ENCODE data around the gene TAP1. TPM values are rescaled to one million over a fixed set of nuclear protein-coding genes. Genes with fewer than 3 reads are reported as not detected.
A peak's percentile ranks its signal among the peaks of the same experiment; 100 is the strongest.

TAP1 gene
- total RNA-seq, 2 experiments from 2014 or later = 245 to 258 TPM

DNA sequence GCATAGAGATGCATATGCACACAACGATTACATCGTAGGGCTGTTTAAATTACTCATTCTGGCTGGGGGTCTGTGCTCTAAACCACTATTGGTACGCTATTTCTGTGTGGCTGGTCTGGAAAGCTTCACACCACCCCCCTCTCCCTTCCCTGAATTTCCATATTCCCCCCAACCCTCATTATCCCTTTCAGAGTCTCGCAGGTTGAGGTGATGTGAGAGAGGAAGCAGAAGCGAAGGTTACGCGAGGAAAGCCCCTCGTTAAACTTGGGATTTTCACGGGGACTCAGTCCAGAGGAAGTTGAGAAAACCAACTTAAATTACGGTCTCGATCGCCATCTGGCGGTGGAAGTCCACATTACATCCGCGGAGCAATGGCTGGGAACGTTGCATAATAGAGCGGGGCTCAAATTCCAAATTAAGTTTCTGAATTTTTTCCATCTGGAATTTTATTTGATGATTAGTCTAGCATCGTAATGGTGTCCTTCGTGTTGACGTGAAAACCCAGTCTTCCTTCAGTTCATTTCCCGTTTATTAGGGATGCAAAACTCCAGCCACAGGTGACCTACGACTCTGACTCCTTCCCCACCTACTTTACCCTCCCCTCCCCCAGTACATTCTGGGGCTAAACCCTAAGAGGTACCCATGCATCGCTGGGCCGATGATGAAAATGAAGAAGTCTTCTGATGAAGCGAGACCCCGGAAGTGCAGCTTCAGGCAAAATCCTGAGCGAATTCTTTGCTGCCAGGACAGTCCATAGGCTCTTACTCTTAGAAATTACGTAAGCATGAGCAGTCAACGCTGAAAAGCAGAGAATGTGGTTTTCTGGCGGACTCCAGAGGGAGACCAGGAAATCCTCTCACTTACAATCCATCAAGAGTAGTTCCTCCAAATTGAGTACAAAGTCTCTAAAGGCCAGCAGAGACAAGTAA, 56.4 kb downstream of the TAP1 start:
- intact Hi-C loops (cut with micrococcal nuclease) = loop anchor here (1.0 to 10.0 kb wide), 2 partner anchors 384 to 552 kb away; no protein-coding TSS in a partner anchor
- peaks cover 16% of the 10 kb centered on the region for H3K4me1 Mint-ChIP-seq (ENCODE audit: low read depth)
- peak; percentile 84 for DNase-seq
- no peaks in the 10 kb centered on the region for H3K36me3 Mint-ChIP-seq
- H3K9me3 Mint-ChIP-seq = no peaks in the 10 kb centered on the region
- peak overlapping the region; percentile 38 for H3K4me3 Mint-ChIP-seq
- ChIA-PET POLR2A (no interaction called here), CTCF (interaction anchor here (0.8 to 5.3 kb wide), 7 partner anchors 10 to 383 kb away, joined by 3 to 37 read pairs (median 5); no protein-coding TSS in a partner anchor)
- no peak overlapping the region for H3K27ac Mint-ChIP-seq
- peaks cover 54% of the 10 kb centered on the region for H3K27me3 Mint-ChIP-seq

Other genes starting within 250 kb of the TAP1 start
- 1 to 10 TPM in 1 of 2 experiments, under 1 TPM in 1; 0.97 to 1.4 TPM for gene HLA-DQA1, start 216.3 kb downstream of the TAP1 start, total RNA-seq
- gene HLA-DQB1, start 187.0 kb downstream of the TAP1 start, total RNA-seq = 10 to 100 TPM in 1 of 2 experiments, 1 to 10 TPM in 1; 9.7 to 10.1 TPM
- gene HLA-DQA2, start 112.3 kb downstream of the TAP1 start, total RNA-seq = not detected
- not detected for gene HLA-DQB2, start 90.2 kb downstream of the TAP1 start, total RNA-seq
- gene HLA-DOB, start 36.7 kb downstream of the TAP1 start, total RNA-seq = 1 to 10 TPM; 1.3 to 1.7 TPM
- 100 to 1,000 TPM; 134 to 143 TPM for gene TAP2, start 15.0 kb downstream of the TAP1 start, total RNA-seq
- gene PSMB8, start 9.7 kb downstream of the TAP1 start, total RNA-seq = 100 to 1,000 TPM; 350 to 370 TPM
- 100 to 1,000 TPM; 296 to 302 TPM for gene PSMB9, start 488 bp upstream of the TAP1 start, total RNA-seq
- gene HLA-DMB, start 87.3 kb upstream of the TAP1 start, total RNA-seq = 1 to 10 TPM; 1.6 to 1.9 TPM
- 10 to 100 TPM in 1 of 2 experiments, 1 to 10 TPM in 1; 9.6 to 10.2 TPM for gene HLA-DMA, start 99.4 kb upstream of the TAP1 start, total RNA-seq
- gene BRD2, start 114.9 kb upstream of the TAP1 start, total RNA-seq = 100 to 1,000 TPM; 168 to 190 TPM
- under 1 TPM; 0.53 to 0.55 TPM for gene HLA-DOA, start 155.9 kb upstream of the TAP1 start, total RNA-seq
- 10 to 100 TPM; 19.3 to 20.9 TPM for gene HLA-DPA1, start 219.9 kb upstream of the TAP1 start, total RNA-seq
- gene HLA-DPB1, start 222.3 kb upstream of the TAP1 start, total RNA-seq = 1 to 10 TPM; 5.1 to 6.9 TPM

Data from activated CD4-positive, alpha-beta memory T cell treated with anti-CD3 and anti-CD28 coated beads for 36 hours (primary cell).